Mesendoderm (in vitro differentiated cells): ENCODE measurements around the gene PCDH10.
"Not testable (repeated sequence)": the region's sequence is repeated elsewhere in the genome, so short reads cannot be mapped to it uniquely, and the experiment has no call there.

Source experiments
- DNase-seq: peaks from one replicate; pipeline ENCODE4 v3.0.0; 2013
- H2AK5ac ChIP-seq: 2 replicates; pipeline ENCODE4 v1.6.1; 2013; ENCODE audit warnings: low read length, inconsistent platforms
- H2BK120ac ChIP-seq: 2 replicates; pipeline ENCODE4 v1.6.1; 2013; ENCODE audit warnings: low read depth, mild to moderate bottlenecking, low read length, moderate library complexity, mixed read lengths
- H2BK15ac ChIP-seq: replicated peaks from 2 replicates; pipeline ENCODE4 v1.6.1; 2013; ENCODE audit warnings: low read depth, mild to moderate bottlenecking, moderate library complexity
- H2BK5ac ChIP-seq: 2 replicates; pipeline ENCODE4 v1.6.1; 2013; ENCODE audit warnings: low read length, inconsistent platforms
- H3K18ac ChIP-seq: 2 replicates; pipeline ENCODE4 v1.6.1; 2013; ENCODE audit warnings: mild to moderate bottlenecking, low read length, mixed read lengths
- H3K23ac ChIP-seq: one replicate; pipeline ENCODE4 v1.6.1; 2013; ENCODE audit warnings: low read length
- H3K27ac ChIP-seq: 2 replicates; pipeline ENCODE4 v1.5.1; 2013; ENCODE audit warnings: low read depth, mild to moderate bottlenecking, inconsistent platforms, low read length, moderate library complexity
- H3K27me3 ChIP-seq: 2 replicates; pipeline ENCODE4 v1.6.1; 2013; ENCODE audit warnings: low read length, control low read depth, mild to moderate bottlenecking, inconsistent platforms; ENCODE audit not compliant: insufficient read depth, poor library complexity
- H3K36me3 ChIP-seq: 2 replicates; pipeline ENCODE4 v1.6.1; 2013; ENCODE audit warnings: low read length, inconsistent platforms; ENCODE audit not compliant: control insufficient read depth, insufficient read depth
- H3K4ac ChIP-seq: one replicate; pipeline ENCODE4 v1.6.1; 2013; ENCODE audit warnings: low read depth, mild to moderate bottlenecking, low read length, moderate library complexity
- H3K4me1 ChIP-seq: 2 replicates; pipeline ENCODE4 v1.6.1; 2013; ENCODE audit warnings: low read depth, low read length, inconsistent platforms; ENCODE audit not compliant: control insufficient read depth
- H3K4me2 ChIP-seq: 2 replicates; pipeline ENCODE4 v1.6.1; 2013; ENCODE audit warnings: low read length
- H3K4me3 ChIP-seq: 2 replicates; pipeline ENCODE4 v1.5.1; 2013; ENCODE audit warnings: mild to moderate bottlenecking, low read length
- H3K56ac ChIP-seq: one replicate; pipeline ENCODE4 v1.6.1; 2013; ENCODE audit warnings: low read length
- H3K79me1 ChIP-seq: 2 replicates; pipeline ENCODE4 v1.6.1; 2013; ENCODE audit warnings: low read length, inconsistent platforms
- H3K79me2 ChIP-seq: 2 replicates; pipeline ENCODE4 v1.6.1; 2013; ENCODE audit warnings: mild to moderate bottlenecking, low read length; ENCODE audit not compliant: control insufficient read depth, insufficient read depth
- H3K9ac ChIP-seq: 2 replicates; pipeline ENCODE4 v1.6.1; 2013; ENCODE audit warnings: low read length, inconsistent platforms
- H4K5ac ChIP-seq: one replicate; pipeline ENCODE4 v1.6.1; 2013; ENCODE audit warnings: low read length
- H4K8ac ChIP-seq: one replicate; pipeline ENCODE4 v1.6.1; 2013; ENCODE audit warnings: low read depth, mild to moderate bottlenecking, control low read depth, low read length, moderate library complexity
- WGBS: extraction: QIAGEN DNeasy Blood & Tissue Kit; methylation state at CpG from one replicate; pipeline ENCODE4 v1.1.7; 2013; ENCODE audit warnings: low lambda C conversion rate, missing lambda C conversion rate; ENCODE audit not compliant: insufficient coverage; ENCODE audit errors: extremely low coverage; 5-methylcytosine and 5-hydroxymethylcytosine counted together

The PCDH10 gene

DNA sequence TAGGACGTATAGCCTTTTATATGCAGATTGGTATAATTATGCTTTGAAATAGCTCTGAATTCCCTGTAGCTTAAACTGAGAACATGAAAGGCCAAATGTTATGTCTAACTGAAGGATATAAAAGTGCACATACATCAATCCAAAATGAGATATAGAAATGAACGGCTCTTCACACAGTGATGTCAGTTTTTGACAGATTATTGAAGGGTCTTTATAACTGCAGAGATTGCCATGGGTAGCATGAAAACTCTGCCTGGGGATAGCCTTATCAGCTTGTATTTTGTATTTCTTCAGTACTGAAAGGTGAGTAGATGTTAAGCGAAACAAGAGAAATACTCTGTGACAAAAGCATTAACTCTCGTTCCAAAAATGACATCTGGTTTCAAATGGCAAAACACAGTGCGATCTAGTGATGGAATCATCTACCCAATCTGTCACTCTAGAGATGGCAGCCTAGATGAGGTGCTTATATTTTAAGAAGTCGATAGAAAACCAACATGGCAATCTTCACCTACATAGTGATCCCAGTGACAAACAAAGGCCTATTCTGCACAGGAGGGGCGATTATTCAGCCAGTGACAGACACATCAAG is 59.7 kb downstream of the PCDH10 start:
- Histone ChIP-seq H3K18ac (no peak overlapping the region), H3K4me2 (no peak overlapping the region), H3K4me3 (no peak overlapping the region), H2AK5ac (peak overlapping the region; percentile 12), H3K9ac (no peak overlapping the region), H2BK120ac (no peak overlapping the region), H3K36me3 (no peaks in the 10 kb centered on the region), H4K8ac (no peak overlapping the region), H3K79me2 (no peaks in the 10 kb centered on the region), H3K79me1 (no peaks in the 10 kb centered on the region), H4K5ac (no peak overlapping the region), H3K27me3 (no peaks in the 10 kb centered on the region), H3K27ac (no peak overlapping the region), H3K4ac (no peak overlapping the region), H2BK15ac (no peak overlapping the region), H3K23ac (no peak overlapping the region), H3K4me1 (no peaks in the 10 kb centered on the region), H3K56ac (no peak overlapping the region), H2BK5ac (no peak overlapping the region)
- no CpG with 5 or more reads among the region's 7 CpGs for WGBS
- DNase-seq: no peak

DNA sequence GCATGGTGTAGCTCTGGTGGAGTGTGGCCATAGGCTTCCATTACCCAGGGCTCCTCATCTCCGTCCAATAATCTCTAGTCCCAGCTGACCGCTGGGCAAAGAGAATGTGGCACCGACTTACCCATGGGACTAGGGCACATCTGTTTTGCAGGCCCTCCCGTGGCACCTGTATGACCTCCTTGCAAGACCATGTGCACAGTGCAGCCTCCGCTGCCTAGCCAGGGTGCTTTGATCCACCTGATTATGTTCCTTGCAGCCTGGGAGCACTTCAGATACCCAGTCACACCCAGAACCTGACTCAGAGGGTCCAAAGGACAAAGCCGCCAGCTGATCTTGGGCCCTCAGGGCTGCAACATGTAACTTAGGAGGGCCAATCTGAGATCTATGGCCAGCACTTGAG is 84.8 kb downstream of the PCDH10 start:
- Histone ChIP-seq H3K4me1 (no peaks in the 10 kb centered on the region), H3K23ac (no peak overlapping the region), H3K27me3 (no peaks in the 10 kb centered on the region), H3K4ac (no peak overlapping the region), H3K18ac (no peak overlapping the region), H2BK120ac (no peak overlapping the region), H3K79me2 (no peaks in the 10 kb centered on the region), H3K9ac (no peak overlapping the region), H3K27ac (no peak overlapping the region), H3K56ac (no peak overlapping the region), H4K8ac (no peak overlapping the region), H2BK5ac (no peak overlapping the region), H3K79me1 (no peaks in the 10 kb centered on the region), H2AK5ac (no peak overlapping the region), H3K4me2 (no peak overlapping the region), H4K5ac (no peak overlapping the region), H3K4me3 (no peak overlapping the region), H2BK15ac (no peak overlapping the region), H3K36me3 (no peaks in the 10 kb centered on the region)
- DNase-seq: no peak
- no CpG with 5 or more reads among the region's 6 CpGs for WGBS

DNA sequence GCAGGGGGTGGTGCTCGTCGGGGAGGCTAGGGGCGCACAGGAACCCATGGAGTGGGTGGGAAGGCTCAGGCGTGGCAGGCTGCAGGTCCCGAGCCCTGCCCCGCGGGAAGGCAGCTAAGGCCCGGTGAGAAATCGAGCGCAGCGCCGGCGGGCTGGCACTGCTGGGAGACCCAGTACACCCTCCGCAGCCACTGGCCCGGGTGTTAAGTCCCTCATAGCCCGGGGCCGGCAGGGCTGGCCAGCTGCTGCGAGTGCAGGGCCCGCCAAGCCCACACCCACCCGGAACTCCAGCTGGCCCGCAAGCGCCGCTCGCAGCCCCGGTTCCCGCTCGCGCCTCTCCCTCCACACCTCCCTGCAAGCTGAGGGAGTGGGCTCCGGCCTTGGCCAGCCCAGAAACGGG is 91.4 kb downstream of the PCDH10 start:
- not testable (repeated sequence) for H3K27me3 ChIP-seq, H3K4me1 ChIP-seq, H3K4me2 ChIP-seq, H3K27ac ChIP-seq, H3K18ac ChIP-seq, H4K8ac ChIP-seq, H3K56ac ChIP-seq, H3K23ac ChIP-seq, H3K79me1 ChIP-seq, H3K9ac ChIP-seq, H3K4ac ChIP-seq, H2BK5ac ChIP-seq, H4K5ac ChIP-seq, H2BK120ac ChIP-seq, H3K79me2 ChIP-seq, DNase-seq, H3K36me3 ChIP-seq, H3K4me3 ChIP-seq, H2AK5ac ChIP-seq, H2BK15ac ChIP-seq
- no CpG with 5 or more reads among the region's 30 CpGs for WGBS
